ENCODE results near the gene DRG2.

DNA sequence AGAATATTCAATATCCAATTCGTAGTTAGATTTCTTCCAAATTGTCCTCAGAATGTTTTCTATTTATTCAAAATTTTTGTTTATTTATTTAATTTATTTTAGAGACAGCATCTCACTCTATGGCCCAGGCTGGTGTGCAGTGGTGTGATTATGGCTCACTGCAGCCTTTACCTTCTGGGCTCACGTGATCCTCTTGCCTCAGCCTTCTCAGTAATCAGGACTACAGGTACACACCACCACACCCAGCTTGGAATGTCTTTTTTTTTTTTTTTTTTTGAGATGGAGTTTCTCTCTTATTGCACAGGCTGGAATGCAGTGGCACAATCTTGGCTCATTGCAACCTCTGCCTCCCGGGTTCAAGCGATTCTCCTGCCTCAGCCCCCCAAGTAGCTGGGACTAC, 3.5 kb upstream of the DRG2 start:
- TF ChIP-seq POLR2A (IDR thresholded peaks at IDR 0.05; ENCODE audit: low read length) (no peak), GATA1 (IDR thresholded peaks at IDR 0.05; ENCODE audit: low read depth, low read length) (no peak)

Measured in erythroblast (primary cell).